LHCN-M2 (cell line): ENCODE measurements around the gene THAP7. TPM values are rescaled to one million over a fixed set of nuclear protein-coding genes. Genes with fewer than 3 reads are reported as not detected.
"Not testable (repeated sequence)": the region's sequence is repeated elsewhere in the genome, so short reads cannot be mapped to it uniquely, and the experiment has no call there.

Experiments
- DNase-seq: peaks from one replicate; pipeline ENCODE4 v3.0.0-alpha.2; 2012; ENCODE audit warnings: low read depth
- polyA plus RNA-seq: library from polyadenylated mRNA; unstranded; fragments of >200 nt; gene quantifications from one replicate; pipeline ENCODE4 v1.2.1, GENCODE V29; 2012; ENCODE audit warnings: missing spikeins
- total RNA-seq: library from RNA; depleted of rRNA; stranded (reverse); fragments of >200 nt; gene quantifications from 2 replicates; pipeline ENCODE4 v1.2.3, GENCODE V29; 2014; rRNA removed

The THAP7 gene, protein sequence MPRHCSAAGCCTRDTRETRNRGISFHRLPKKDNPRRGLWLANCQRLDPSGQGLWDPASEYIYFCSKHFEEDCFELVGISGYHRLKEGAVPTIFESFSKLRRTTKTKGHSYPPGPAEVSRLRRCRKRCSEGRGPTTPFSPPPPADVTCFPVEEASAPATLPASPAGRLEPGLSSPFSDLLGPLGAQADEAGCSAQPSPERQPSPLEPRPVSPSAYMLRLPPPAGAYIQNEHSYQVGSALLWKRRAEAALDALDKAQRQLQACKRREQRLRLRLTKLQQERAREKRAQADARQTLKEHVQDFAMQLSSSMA
- total RNA-seq = 73.7 and 79.7 TPM in 2 replicates
- polyA plus RNA-seq = 32.5 TPM

DNA sequence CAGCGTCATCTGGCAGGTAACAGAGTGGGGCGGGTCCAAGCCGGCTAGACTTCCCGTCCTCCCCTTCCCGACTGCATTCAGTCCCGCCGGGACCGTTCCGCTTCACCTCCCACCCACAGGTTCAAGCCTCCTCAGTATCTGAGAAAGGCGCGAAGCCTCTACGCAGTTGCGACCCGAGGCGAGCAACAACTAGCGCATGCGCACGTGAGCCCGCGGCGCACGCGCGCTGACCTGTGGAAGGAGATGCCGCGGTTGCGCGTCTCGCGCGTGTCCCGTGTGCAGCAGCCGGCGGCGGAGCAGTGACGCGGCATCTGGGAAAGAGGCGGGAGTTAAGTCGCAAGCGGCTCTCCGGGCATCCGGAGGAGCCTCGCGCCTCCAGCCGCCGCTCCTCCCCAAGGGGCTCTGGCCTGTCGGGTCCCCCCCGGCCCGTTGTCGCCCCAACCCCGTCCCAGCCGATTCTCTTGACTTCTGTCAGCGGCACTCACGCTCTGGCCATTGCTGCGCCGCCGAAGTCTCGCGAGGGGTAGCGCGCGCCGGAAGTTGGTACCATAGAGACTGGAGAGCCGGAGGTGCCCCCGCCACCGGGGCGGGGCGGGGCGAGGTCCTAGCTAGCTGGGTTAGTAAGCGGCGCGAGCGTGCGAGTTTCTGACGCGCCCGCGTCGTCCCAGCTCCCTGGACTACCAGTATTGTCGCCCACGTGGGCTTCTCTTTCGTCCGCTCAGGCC lies at the start of gene THAP7:
Gene THAP7, minus strand, starts transcription at position 518 of the 725 bp plus-strand sequence. Its CDS starts 207 bp downstream, at position 311.
- peak; percentile 93 for DNase-seq

DNA sequence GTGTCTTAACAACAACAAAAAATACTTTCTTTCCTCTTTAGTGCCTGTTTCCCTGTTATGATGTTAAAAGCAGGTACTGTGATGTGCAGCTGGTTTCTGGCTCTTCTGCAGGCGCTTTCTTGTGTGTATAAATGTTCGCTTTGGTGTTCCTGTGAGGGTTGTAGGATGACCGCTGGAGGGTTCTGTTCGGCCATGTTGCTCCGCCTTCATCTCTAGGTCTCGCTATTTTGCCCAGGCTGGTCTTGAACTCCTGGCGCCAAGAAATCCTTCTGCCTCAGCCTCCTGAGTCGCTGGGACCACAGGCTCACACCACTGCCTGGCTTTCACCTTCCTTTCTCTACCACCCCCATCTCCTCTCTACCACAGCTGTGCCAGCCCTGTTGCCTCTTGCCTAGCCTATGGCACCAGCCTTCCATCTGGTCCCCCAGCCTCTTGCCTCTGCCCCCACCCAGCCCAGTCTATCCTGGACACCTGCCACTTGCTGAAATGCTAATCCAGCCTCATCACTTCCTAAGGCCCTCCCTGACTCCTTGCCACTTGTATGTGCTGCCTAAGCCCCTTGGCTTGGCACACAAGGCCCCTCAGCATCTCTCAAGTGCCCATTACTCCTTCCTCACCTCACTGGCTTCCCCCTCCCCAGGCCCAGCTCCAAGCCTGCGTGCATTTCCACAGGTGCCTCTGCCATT lies 49.4 kb upstream of the THAP7 start:
- DNase-seq = no peak

DNA sequence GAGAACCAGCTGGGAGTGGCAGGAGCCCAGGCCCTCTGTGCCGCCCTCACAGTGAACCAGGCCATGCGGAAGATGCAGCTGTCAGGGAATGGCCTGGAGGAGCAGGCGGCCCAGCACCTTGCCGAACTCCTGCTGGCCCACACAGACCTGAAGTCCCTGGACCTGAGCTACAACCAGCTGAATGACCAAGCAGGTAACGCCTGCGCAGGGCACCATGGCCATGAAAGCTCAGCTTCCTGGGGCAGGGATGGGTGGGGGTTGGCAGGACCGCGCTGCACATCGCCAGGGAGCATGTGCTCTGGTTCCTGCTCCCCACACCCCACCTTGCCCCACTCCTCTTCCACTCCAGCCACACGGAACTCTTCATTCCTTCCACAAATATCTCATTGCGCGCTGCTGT lies 47.0 kb upstream of the THAP7 start:
- not testable (repeated sequence) for DNase-seq

DNA sequence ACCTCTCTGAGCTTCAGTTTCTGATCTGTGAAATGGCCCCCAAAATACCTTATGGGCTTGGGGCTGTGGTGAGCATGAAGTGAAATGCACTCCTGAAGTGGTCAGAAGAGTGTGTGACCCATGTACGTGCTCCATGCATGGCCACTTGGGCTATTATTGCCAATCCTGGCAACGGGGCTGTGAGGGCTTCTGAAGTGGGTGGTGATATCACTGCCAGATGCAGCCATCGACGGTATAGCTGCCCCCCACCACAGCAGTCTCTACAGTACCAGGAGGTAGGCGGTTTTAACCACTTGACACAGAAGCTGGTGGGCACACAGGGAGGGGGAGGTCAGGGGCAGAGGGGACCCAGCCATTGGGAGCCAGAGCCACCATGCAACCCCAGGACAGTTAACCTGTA lies 46.5 kb upstream of the THAP7 start:
- not testable (repeated sequence) for DNase-seq

DNA sequence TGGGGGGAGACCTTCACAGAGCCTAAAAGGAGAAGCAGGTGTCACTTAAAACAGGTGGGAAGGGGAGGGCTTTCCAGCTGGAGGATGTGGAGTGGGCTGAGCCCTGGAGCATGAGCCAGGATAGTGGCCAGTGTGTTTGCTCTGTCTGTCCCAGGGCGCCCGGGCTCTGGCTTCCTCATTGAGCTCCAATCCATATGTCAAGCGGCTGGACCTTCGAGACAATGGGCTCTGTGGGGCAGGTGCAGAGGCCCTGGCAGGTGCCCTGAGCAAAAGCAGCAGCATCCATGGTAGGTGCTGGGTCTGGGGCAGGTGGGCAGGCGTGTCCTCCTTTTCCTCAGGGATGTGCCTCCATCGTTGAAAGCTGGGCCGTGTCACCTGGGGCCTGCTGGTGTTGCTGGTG lies 45.8 kb upstream of the THAP7 start:
- no peak for DNase-seq

DNA sequence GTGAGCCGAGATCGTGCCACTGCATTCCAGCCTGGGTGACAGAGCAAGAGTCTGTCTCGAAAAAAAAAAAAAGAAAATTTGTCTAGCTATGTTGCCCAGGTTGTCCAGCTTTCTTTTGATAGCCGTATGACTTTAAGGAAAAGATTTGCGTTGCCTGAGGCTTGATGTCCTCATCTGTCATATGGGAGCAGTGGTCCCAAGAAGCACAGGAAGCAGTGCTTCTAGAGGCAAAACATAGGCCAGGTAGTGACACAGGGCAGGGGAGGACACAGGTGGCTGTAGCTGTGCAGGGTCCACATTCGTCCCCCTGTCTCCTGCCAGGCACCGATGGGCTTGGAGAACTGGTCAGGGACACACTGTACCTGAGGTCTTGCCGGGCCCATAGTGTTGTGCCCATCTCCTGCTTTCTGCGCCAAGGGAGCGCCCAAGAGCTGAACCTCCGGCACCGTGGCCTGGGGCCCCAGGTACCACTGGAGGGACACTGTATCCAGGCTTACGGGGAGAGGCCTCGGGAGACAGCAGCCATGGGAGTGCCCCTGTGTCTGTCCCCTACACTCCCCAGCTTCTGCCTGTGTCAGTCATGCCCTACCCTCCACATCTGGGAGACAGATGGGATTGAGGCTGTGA lies 45.2 kb upstream of the THAP7 start:
- DNase-seq = no peak

DNA sequence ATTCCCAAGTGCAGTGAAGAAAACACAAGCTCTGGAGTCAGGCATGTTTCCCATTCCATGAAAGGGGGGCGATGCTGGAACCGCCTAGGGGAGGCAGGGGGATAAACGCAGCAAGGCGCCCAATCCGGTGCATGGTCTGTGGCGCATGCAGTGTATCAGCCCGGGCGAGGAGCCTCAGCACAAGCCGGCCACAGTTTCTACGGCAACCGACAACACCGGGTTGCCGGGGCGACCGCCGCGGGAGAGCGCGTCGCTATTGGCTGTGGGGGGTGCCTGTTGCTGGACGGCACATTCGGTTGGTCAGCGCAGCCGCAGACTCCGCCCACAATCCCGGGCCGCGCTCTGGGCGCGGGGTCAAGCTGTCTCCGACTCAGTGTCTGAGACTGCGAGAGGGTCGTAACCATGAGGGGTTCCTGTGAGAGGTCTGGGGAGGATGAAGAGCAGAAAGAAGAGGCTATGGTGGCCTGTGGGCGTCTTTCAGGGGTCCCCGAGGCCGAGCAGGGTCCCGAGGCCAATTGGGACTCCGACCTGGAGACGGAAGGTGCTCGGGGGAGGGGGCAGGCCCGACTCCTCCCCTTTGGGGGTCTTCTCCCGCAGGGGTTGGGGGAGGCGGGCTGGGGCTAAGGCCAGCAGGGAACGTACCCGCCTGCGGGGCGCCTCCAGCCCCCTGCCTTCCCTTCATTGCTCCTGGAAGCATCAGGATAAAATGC lies 43.8 kb upstream of the THAP7 start, which contains the start of gene LRRC74B:
Gene LRRC74B, plus strand, starts transcription at position 362 of the 710 bp plus-strand sequence. Its CDS starts 41 bp downstream, at position 403.
- DNase-seq = peak; percentile 91

DNA sequence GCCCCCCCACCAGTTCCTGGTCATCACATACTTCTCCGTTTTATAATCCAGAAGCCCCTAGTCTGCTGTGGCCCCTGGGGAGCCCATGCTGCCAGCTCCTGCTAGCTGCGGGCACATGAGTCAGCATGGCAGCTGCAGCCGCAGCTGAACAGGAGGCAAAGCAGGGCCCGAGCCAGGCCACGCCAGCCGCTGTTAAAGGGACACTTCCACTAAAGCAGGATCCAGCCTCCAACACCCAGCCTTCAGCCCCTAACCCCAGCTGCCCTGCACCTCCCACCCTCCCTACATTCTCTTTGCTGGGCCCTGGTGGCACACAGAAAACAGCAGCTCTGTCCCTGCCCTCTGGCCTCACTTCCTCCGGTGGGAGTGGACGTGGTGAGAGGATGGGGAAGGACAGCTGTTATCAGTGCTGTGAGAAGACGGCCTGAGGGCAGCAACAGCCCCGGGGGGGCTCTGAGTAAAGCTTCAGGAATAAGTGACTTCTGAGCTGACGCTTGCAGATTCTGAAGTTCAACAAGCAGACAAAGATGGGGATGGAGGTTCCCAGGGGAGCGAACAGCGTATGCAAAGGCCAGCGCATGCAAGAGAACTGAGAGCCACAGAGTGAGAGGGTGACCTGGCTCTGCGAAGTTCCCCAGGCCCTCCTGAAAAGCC lies 43.1 kb upstream of the THAP7 start:
- DNase-seq = peak; percentile 98

DNA sequence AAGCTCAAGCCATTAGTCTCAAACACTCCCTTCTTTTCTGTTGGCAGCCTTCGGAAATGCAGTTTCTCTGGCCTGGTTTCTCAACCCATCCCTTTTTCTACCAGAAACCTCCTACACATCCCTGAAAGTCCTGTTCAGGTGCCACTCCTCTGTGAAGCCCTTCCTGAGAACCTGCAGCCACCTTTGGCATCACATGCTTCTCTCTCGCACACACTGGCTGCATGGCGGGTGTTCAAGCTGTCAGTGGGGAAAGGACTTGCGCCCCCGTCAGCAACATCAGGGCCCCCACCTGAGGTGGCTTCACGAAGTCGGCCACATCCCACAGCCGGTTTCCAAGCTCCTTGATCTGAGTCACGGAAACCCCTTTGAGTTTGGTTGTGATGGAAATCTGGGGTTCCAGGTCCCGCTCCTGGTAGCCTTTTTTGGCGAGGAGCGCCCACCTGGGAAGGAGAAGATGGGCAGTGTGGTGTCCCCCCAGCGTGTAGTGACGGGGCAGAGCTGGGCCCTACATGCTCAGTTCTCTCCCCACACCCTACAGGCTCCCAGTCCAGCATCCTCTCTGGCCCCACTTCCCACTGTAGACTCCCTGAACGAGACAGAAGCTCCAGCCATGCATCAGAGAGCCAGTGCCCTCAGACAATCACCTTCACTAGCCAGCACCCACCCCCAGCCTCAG lies 42.1 kb upstream of the THAP7 start:
- no peak for DNase-seq

DNA sequence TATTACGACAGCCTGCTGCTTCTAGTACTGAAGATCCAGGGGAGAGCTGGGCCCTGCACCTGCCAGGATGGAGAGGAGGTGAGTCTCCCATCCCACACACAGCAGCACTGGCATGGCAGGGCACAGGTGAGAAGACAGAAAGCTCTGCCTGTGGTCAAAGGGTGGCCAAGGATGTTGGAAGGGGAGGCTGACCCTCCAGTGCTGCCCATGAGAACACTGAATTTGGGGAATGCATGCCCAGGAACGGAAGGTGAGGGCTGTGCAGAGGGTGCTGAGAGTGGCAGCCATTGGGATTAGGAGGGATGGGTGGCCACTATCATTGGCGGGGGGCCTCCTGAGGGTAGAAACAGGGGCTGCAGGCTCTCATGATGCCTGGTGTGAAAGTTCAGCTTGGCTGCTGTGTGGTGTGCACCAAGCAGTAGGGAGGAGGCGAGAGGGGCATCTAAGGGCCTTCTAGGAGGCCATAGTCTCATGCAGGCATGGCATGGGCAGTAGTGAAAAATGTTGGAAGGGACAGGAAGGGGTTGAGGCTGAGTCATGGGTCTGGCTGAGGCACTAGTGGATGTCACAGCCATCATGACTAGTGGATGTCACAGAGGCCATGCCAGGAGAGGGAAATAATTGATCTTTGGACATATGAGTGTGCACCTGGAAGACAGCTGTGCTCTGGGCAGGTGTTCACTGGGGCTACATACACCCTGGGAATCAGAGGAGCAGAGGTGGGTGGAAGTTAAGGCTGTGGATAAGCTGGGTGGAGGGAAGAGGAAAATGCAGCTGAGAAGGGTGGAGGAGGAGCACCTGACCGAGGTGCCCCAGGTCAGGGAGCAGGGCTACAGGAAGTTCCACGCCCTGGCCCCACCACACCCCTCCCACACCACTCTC lies 41.3 kb upstream of the THAP7 start:
- peak; percentile 40 for DNase-seq

DNA sequence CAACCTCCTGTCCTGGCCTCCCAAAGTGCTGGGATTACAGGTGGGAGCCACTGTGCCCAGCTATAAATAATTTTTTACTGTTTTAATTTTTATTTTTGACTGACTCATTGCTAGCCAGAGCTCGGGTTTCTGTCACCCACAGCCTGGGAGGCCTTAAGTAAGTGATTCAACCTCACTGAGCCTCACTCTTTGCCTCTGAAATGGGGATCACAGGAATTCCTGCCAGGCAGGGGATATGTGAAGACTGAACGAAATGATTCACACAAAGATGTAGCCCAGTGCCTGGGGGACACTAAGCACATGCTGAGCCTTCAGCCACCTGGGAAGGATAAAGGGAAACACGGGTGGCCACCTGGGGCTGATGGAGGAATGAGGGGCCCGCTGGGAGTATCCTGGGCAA lies 40.0 kb upstream of the THAP7 start:
- DNase-seq = peak; percentile 88

DNA sequence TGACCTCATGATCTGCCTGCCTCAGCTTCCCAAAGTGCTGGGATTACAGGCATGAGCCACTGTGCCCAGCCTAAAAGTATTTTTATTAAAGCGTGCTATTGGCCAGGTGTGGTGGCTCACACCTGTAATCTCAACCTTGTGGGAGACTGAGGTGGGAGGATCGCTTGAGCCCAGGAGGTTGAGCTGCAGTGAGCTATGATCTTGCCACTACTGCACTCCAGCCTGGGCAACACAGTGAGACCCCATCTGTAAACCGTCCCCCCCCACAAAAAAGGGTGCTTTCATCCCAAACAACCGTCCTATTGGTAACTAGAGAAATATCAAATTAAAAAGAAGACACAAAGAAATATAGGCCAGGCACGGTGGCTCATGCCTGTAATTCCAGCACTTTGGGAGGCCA lies 37.2 kb upstream of the THAP7 start:
- not testable (repeated sequence) for DNase-seq

DNA sequence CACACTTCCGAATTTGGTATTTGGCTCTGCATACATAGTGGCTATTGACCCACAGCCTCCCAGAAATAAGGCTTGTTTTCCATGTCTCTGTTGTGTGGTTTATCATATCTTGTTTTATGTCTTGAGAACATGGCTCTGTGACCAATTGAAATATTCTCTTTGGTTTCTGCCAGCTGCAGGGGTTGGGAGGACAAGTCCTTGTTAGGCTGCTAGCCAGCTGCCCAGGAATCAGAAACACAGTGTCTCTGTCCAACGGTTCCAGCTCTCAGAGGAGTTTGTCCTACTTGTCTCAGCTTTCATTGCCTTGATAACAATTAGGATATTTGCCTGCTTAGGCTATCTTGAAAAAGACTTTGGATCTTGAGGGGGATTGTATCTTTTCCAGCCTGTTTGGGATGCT lies 36.5 kb upstream of the THAP7 start:
- DNase-seq = peak; percentile 70

DNA sequence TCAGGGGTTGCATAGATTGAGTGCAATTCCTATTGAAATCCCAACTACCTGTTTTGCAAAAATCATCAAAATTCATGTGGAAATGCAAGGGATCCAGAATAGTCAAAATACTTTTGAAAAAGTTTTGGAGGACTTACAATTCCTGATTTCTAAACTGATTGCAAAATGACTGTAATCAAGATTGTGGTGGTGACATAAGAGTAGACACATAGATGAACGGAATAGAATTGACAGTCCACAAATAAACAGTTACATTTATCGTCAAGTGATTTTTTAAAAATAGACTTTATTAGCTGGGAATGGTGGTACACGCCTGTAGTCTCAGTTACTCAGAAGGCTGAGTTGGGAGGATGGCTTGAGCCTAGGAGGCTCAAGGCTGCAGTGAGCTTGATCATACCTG lies 33.1 kb upstream of the THAP7 start:
- no peak for DNase-seq

DNA sequence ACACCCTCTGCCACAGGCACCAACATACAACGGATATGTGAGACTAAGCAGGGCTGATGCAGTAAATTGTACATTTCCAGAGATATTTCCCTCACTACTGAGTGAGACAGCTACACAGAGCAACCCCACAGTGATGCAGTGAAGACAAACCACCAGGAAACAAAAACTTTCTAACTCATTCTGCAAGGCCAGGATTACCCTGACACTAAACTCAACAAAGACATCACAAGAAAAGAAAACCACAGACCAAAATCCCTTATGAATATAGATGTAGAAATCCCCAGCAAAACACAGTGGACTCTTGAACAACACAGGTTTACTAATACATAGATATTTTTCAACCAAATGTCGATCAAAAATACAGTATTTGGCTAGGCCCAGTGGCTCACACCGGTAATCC lies 32.0 kb upstream of the THAP7 start:
- no peak for DNase-seq

DNA sequence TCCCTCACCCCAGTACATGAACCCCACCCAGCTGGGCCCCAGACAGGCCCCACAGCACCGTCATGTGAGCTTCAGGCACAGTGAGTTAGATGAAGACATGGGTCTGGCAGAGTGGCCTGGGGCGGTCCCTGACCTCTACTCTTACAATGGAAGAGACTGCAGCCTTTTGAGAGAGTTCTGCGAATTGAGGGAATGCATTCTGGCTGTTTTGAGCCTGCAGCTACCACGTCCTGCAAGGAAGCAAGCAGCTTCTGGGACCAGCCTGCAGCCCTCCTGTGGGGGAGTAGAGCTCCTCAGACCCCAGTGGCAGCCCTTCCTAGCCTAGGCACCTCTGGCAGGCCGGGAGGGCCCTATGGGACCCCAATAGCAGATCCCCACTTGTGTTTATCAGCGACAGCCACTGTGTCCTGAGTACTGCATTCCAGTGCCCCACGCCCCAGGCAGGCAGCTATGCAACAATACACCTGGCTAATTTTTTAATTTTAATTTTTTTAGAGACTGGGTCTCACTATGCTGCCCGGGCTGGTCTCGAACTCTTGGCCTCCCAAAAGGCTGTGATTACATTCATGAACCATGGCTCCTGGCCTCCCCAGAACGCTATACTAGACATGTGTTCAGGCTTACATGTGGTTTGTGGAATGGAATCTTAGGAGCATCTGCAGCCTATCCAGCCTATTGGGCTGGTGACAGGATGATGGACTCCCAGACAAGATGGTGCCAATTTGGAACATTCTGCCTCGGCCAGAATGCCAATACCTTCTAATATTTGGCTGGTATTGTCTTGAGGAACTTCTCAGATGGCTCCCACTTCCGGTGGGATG lies 31.2 kb upstream of the THAP7 start:
- DNase-seq = no peak

DNA sequence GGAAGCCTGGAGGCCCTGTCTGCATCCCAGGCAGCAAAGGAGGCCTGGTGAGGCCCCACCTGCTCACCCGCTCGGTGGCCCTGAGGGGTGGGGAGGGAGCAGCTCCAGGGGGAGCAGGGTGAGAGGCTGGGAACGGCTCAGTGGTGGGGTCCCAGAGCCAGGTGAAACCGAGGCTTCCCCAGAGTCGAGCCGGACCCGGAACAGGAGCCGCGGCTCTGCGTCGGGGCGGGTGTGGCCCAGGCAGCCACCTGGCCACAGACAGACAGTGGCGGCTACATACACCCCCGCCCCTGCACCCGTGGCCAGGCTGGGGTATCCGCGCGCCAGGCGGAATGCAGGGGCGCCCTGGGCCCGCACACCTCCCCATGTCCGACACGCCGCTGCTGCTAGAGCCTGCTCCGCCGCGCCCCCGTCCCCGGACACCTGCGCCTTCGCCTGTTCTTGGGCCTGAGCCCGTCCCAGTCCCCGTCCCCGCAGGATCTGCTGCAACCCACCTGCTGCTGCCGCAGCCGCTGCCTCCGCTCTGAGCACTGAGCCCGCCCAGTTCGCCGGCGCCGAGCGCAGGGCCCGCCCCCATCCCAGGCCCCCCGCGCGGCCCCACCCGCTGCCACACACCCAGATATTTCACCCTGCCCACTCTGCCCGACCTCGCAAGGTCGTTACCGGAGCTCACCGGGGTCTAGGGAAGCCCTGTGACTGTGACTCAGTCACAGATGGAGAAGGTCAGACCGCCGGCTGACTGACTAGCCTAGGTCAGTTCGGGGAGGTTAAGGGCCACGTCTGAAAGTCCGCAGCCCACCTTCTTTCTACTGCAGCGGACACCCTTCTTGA lies 30.3 kb upstream of the THAP7 start, which contains the start of gene SLC7A4:
Gene SLC7A4, minus strand, starts transcription at position 525 of the 831 bp plus-strand sequence. CDS start 749 bp downstream, outside the sequence.
- DNase-seq = no peak
